HAP-1 (cell line): ENCODE results near the gene GNAL.
"Not testable (repeated sequence)": the region's sequence is repeated elsewhere in the genome, so short reads cannot be mapped to it uniquely, and the experiment has no call there.

Source experiments
- DNase-seq, 2 experiments: peaks; one replicate each; pipeline ENCODE4 v3.0.0-alpha.2; 2016 to 2020; ENCODE audit warnings: low spot score in 2 of 2
- H3K27me3 ChIP-seq: fragments of 250-450 bp; sonication (Bioruptor Pico); 2 replicates; pipeline ENCODE4 v1.5.1; 2020; ENCODE audit warnings: low read depth, mild to moderate bottlenecking, moderate library complexity
- H3K36me3 ChIP-seq: fragments of 250-450 bp; sonication (Bioruptor Pico); replicated peaks from 2 replicates; pipeline ENCODE4 v1.5.1; 2020; ENCODE audit warnings: mild to moderate bottlenecking
- H3K4me1 ChIP-seq: fragments of 250-450 bp; sonication (Bioruptor Pico); 2 replicates; pipeline ENCODE4 v1.5.1; 2020; ENCODE audit warnings: mild to moderate bottlenecking
- H3K4me3 ChIP-seq: fragments of 250-450 bp; sonication (Bioruptor Pico); 2 replicates; pipeline ENCODE4 v1.5.1; 2020; ENCODE audit warnings: mild to moderate bottlenecking, moderate library complexity
- H3K9me3 ChIP-seq: fragments of 250-450 bp; sonication (Bioruptor Pico); 2 replicates; pipeline ENCODE4 v1.5.1; 2020; ENCODE audit warnings: mild to moderate bottlenecking, moderate library complexity
- in situ Hi-C: fragments of 300-500 bp; cut with MboI; formaldehyde crosslinking; loops from 3 replicates; pipeline ENCODE4 v1.14.3; 2020; ENCODE audit warnings: low sequenced_read_pairs, inconsistent platforms, mixed read lengths

GNAL gene

GRCh38 chr18:11887328-11888128 lies 198.5 kb downstream of the GNAL start:
- Histone ChIP-seq H3K36me3 (peaks cover 9% of the 10 kb centered on the region), H3K27me3 (no peaks in the 10 kb centered on the region), H3K4me1 (no peaks in the 10 kb centered on the region), H3K9me3 (no peaks in the 10 kb centered on the region), H3K4me3 (no peak overlapping the region)
- in situ Hi-C loops, result no loop called here
- DNase-seq, result no peak

- H3K36me3 ChIP-seq, result peaks cover 9% of the 10 kb centered on the region
- in situ Hi-C loops, result no loop called here
Observed at GRCh38 chr18:11888726-11889125, 199.7 kb downstream of the GNAL start.

GRCh38 chr18:11889284-11889683 lies 200.2 kb downstream of the GNAL start:
- Histone ChIP-seq H3K27me3 (no peaks in the 10 kb centered on the region), H3K9me3 (no peaks in the 10 kb centered on the region), H3K4me3 (no peak overlapping the region), H3K36me3 (peaks cover 9% of the 10 kb centered on the region), H3K4me1 (no peaks in the 10 kb centered on the region)
- no peak for DNase-seq
- in situ Hi-C loops, result no loop called here

More at GRCh38 chr18:11888726-11889125, 199.7 kb downstream of the GNAL start:
- H3K9me3 ChIP-seq, result no peaks in the 10 kb centered on the region
- no peak for DNase-seq
- H3K4me1 ChIP-seq, result no peaks in the 10 kb centered on the region
- no peak overlapping the region for H3K4me3 ChIP-seq
- no peaks in the 10 kb centered on the region for H3K27me3 ChIP-seq

- Histone ChIP-seq H3K36me3 (peaks cover 15% of the 10 kb centered on the region), H3K4me3 (no peak overlapping the region), H3K4me1 (no peaks in the 10 kb centered on the region), H3K27me3 (no peaks in the 10 kb centered on the region), H3K9me3 (no peaks in the 10 kb centered on the region)
- in situ Hi-C loops, result no loop called here
- no peak for DNase-seq
Observed at GRCh38 chr18:11891737-11892136, 202.7 kb downstream of the GNAL start.

GRCh38 chr18:11892438-11892837 lies 203.4 kb downstream of the GNAL start:
- H3K4me3 ChIP-seq, in situ Hi-C loops: not testable (repeated sequence)

GRCh38 chr18:11897781-11898180 lies 208.7 kb downstream of the GNAL start:
- DNase-seq, result no peak
- H3K4me1 ChIP-seq, result no peaks in the 10 kb centered on the region
- in situ Hi-C loops, result no loop called here

More at GRCh38 chr18:11892438-11892837, 203.4 kb downstream of the GNAL start:
- not testable (repeated sequence) for H3K9me3 ChIP-seq, DNase-seq, H3K4me1 ChIP-seq, H3K27me3 ChIP-seq
- peaks cover 16% of the 10 kb centered on the region for H3K36me3 ChIP-seq

GRCh38 chr18:11899063-11899462 lies 210.0 kb downstream of the GNAL start:
- peaks cover 7% of the 10 kb centered on the region for H3K36me3 ChIP-seq
- no peaks in the 10 kb centered on the region for H3K4me1 ChIP-seq
- in situ Hi-C loops, result no loop called here
- H3K27me3 ChIP-seq, result no peaks in the 10 kb centered on the region
- H3K9me3 ChIP-seq, result no peaks in the 10 kb centered on the region
- no peak for DNase-seq
- no peak overlapping the region for H3K4me3 ChIP-seq

More at GRCh38 chr18:11897781-11898180, 208.7 kb downstream of the GNAL start:
- H3K9me3 ChIP-seq, result no peaks in the 10 kb centered on the region
- H3K36me3 ChIP-seq, result peaks cover 7% of the 10 kb centered on the region
- no peak overlapping the region for H3K4me3 ChIP-seq
- H3K27me3 ChIP-seq, result no peaks in the 10 kb centered on the region

GRCh38 chr18:11901826-11902438 lies 212.9 kb downstream of the GNAL start:
- H3K36me3 ChIP-seq, result no peaks in the 10 kb centered on the region
- no peak for DNase-seq
- in situ Hi-C loops, result no loop called here
- H3K9me3 ChIP-seq, result no peaks in the 10 kb centered on the region
- no peak overlapping the region for H3K4me3 ChIP-seq
- no peaks in the 10 kb centered on the region for H3K27me3 ChIP-seq
- H3K4me1 ChIP-seq, result peaks cover 2% of the 10 kb centered on the region; the same call in 1 of the 2 replicates

GRCh38 chr18:11902522-11903292 lies 213.6 kb downstream of the GNAL start:
- Histone ChIP-seq H3K36me3 (no peaks in the 10 kb centered on the region), H3K4me1 (peaks cover 6% of the 10 kb centered on the region; the same call in 1 of the 2 replicates), H3K9me3 (no peaks in the 10 kb centered on the region), H3K4me3 (no peak overlapping the region), H3K27me3 (no peaks in the 10 kb centered on the region)
- DNase-seq, result no peak
- in situ Hi-C loops, result no loop called here

- Histone ChIP-seq H3K36me3 (no peaks in the 10 kb centered on the region), H3K4me1 (peaks cover 13% of the 10 kb centered on the region), H3K4me3 (no peak overlapping the region), H3K27me3 (no peaks in the 10 kb centered on the region), H3K9me3 (no peaks in the 10 kb centered on the region)
- in situ Hi-C loops, result no loop called here
- DNase-seq, result no peak
Observed at GRCh38 chr18:11905613-11906012, 216.5 kb downstream of the GNAL start.

- peaks cover 13% of the 10 kb centered on the region for H3K4me1 ChIP-seq
- in situ Hi-C loops, result no loop called here
- no peaks in the 10 kb centered on the region for H3K36me3 ChIP-seq
- no peaks in the 10 kb centered on the region for H3K9me3 ChIP-seq
- H3K4me3 ChIP-seq, result no peak overlapping the region
- no peak for DNase-seq
- H3K27me3 ChIP-seq, result no peaks in the 10 kb centered on the region
Observed at GRCh38 chr18:11906176-11906575, 217.1 kb downstream of the GNAL start.

- in situ Hi-C loops, result no loop called here
Observed at GRCh38 chr18:11906926-11907874, 218.1 kb downstream of the GNAL start.

More at GRCh38 chr18:11906926-11907874, 218.1 kb downstream of the GNAL start:
- Histone ChIP-seq H3K4me3 (peak overlapping the region; percentile 78), H3K27me3 (no peaks in the 10 kb centered on the region), H3K4me1 (peaks cover 13% of the 10 kb centered on the region), H3K9me3 (no peaks in the 10 kb centered on the region), H3K36me3 (no peaks in the 10 kb centered on the region)
- DNase-seq, result no peak
